ENCODE measurements around the gene FNIP1.

GRCh38 chr5:131685516-131686171, 111.2 kb downstream of the FNIP1 start:
- TF ChIP-seq, protein P1, sequence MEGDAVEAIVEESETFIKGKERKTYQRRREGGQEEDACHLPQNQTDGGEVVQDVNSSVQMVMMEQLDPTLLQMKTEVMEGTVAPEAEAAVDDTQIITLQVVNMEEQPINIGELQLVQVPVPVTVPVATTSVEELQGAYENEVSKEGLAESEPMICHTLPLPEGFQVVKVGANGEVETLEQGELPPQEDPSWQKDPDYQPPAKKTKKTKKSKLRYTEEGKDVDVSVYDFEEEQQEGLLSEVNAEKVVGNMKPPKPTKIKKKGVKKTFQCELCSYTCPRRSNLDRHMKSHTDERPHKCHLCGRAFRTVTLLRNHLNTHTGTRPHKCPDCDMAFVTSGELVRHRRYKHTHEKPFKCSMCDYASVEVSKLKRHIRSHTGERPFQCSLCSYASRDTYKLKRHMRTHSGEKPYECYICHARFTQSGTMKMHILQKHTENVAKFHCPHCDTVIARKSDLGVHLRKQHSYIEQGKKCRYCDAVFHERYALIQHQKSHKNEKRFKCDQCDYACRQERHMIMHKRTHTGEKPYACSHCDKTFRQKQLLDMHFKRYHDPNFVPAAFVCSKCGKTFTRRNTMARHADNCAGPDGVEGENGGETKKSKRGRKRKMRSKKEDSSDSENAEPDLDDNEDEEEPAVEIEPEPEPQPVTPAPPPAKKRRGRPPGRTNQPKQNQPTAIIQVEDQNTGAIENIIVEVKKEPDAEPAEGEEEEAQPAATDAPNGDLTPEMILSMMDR (IDR thresholded peaks at IDR 0.05) = no peak
- TF ChIP-seq POLR2AphosphoS5 (IDR thresholded peaks at IDR 0.05; ENCODE audit: insufficient read depth in 1 of 2, low read depth in 1 of 2) (no peak), POLR2A (IDR thresholded peaks at IDR 0.05) (no peak)

Data from vagina (tissue), 2 donors.